ENCODE data around the gene TBL3.

TBL3 gene

GRCh38 chr16:1983544-1984346, 11.9 kb downstream of the TBL3 start, which contains the start of gene GFER:
Gene GFER, plus strand, starts transcription at chr16:1984193. Its CDS starts 26 bp downstream, at chr16:1984219.
- POLR2A ChIA-PET, result interaction anchor here (0.7 to 9.2 kb wide), 5 partner anchors 8 to 172 kb away, joined by 3 to 88 read pairs (median 8); partner anchors contain the start of genes RNF151, RPS2, TBL3 and TRAF7

GRCh38 chr16:1984347-1985225, 12.7 kb downstream of the TBL3 start:
- ChIA-PET CTCF (no interaction called here), POLR2A (interaction anchor here (0.7 to 9.2 kb wide), 7 partner anchors 9 to 171 kb away, joined by 3 to 88 read pairs (median 6); partner anchors contain the start of genes RNF151, RPS2, TBL3 and TRAF7)
- no peak for TF ChIP-seq ELF4 (IDR thresholded peaks at IDR 0.05)
- 0 out of 2 replicates have a peak, but pooled peaks have one; percentile 0 for TF ChIP-seq LEF1 (IDR thresholded peaks at IDR 0.05; ENCODE audit: borderline replicate concordance)
- DNase-seq (ENCODE audit: extremely low spot score), result no peak

More at GRCh38 chr16:1983544-1984346, 11.9 kb downstream of the TBL3 start, which contains the start of gene GFER:
- DNase-seq (ENCODE audit: extremely low spot score), result peak; percentile 93
- CTCF ChIA-PET, result no interaction called here
- no peak for TF ChIP-seq SUZ12 (IDR thresholded peaks at IDR 0.05)
- TF ChIP-seq NFRKB (IDR thresholded peaks at IDR 0.05), result no peak
- no peak for TF ChIP-seq HDGF (IDR thresholded peaks at IDR 0.05; ENCODE audit: borderline replicate concordance)
- no peak for TF ChIP-seq FOXK2 (IDR thresholded peaks at IDR 0.05)
- TF ChIP-seq SP1 (IDR thresholded peaks at IDR 0.05), result no peak
- TF ChIP-seq FOXA1 (IDR thresholded peaks at IDR 0.05), result no peak
- peak; percentile 74; the same call in 1 of the 2 replicates for TF ChIP-seq LEF1 (IDR thresholded peaks at IDR 0.05; ENCODE audit: borderline replicate concordance)
- peak; percentile 59; the same call in 1 of the 2 replicates for TF ChIP-seq FOXM1 (IDR thresholded peaks at IDR 0.05; ENCODE audit: borderline replicate concordance)
- no peak for TF ChIP-seq ELF4 (IDR thresholded peaks at IDR 0.05)
- TF ChIP-seq ARNT (IDR thresholded peaks at IDR 0.05), result peak; percentile 42; the same call in 1 of the 2 replicates
- peak; percentile 38; the same call in 1 of the 2 replicates for TF ChIP-seq TARDBP (IDR thresholded peaks at IDR 0.05)
- no peak for TF ChIP-seq BHLHE40 (IDR thresholded peaks at IDR 0.05; ENCODE audit: borderline replicate concordance)
- TF ChIP-seq CTBP1 (IDR thresholded peaks at IDR 0.05; ENCODE audit: borderline replicate concordance), result 0 out of 2 replicates have a peak, but pooled peaks have one; percentile 36

DNA sequence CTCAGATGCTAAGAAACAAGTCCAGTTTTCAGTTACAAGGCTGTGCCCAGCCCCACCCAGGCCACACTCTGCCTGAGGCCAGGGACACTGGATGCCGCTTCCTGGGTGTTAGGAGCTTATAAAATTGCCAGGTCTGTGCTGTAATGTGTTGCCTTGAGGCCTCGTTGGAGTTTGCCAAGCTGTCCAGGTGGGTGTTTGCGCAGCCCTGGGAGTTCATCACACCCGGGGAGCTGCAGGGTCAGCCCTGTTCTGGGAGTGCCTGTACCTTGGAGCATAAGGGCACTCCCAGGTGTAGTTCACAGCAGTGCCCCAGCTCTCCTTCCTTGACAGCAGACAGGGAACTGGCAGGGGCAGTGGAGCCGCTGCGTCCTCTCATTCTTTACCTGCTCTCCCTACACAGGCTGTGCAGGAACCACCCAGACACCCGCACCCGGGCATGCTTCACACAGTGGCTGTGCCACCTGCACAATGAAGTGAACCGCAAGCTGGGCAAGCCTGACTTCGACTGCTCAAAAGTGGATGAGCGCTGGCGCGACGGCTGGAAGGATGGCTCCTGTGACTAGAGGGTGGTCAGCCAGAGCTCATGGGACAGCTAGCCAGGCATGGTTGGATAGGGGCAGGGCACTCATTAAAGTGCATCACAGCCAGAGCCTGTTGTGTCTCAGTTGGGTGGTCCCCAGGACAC, 13.8 kb downstream of the TBL3 start:
- CTCF ChIA-PET, result no interaction called here
- POLR2A ChIA-PET, result interaction anchor here (0.9 to 9.2 kb wide), 5 partner anchors 8 to 170 kb away, joined by 3 to 88 read pairs (median 8); partner anchors contain the start of genes RNF151, RPS2, TBL3 and TRAF7
- TF ChIP-seq PKNOX1 (IDR thresholded peaks at IDR 0.05) (no peak), CTBP1 (IDR thresholded peaks at IDR 0.05; ENCODE audit: borderline replicate concordance) (no peak)
- no peak for DNase-seq (ENCODE audit: extremely low spot score)

DNA sequence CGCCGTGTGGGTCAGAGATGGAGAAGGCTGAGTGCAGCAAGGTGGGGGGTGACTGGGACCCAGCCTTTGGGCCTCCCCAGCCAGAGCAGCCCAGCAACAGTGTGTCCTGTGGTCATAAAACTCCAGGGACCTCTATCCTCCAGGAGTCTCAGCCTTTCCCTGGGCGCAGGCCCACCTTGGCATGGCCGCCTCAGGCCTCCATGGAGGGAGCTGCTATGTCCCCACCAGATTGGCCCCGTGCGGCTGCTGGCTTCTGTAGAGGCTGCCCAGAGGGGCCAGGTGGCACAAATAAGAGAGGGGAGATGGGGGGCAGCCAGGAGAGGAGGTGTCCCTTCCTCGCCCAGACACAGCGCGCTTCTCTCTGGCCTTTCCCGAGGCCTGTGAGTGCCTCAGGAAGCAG, 15.3 kb downstream of the TBL3 start:
- TF ChIP-seq NFRKB (IDR thresholded peaks at IDR 0.05) (no peak), ARNT (IDR thresholded peaks at IDR 0.05) (no peak), ZNF384 (IDR thresholded peaks at IDR 0.05) (no peak), SUZ12 (IDR thresholded peaks at IDR 0.05) (no peak), TARDBP (IDR thresholded peaks at IDR 0.05) (no peak), LEF1 (IDR thresholded peaks at IDR 0.05; ENCODE audit: borderline replicate concordance) (no peak), BHLHE40 (IDR thresholded peaks at IDR 0.05; ENCODE audit: borderline replicate concordance) (no peak), CTBP1 (IDR thresholded peaks at IDR 0.05; ENCODE audit: borderline replicate concordance) (no peak), L3MBTL2 (conservative IDR thresholded peaks at IDR 0.05) (no peak), FOXA1 (IDR thresholded peaks at IDR 0.05) (no peak), SP1 (IDR thresholded peaks at IDR 0.05) (no peak), PKNOX1 (IDR thresholded peaks at IDR 0.05) (no peak), HDGF (IDR thresholded peaks at IDR 0.05; ENCODE audit: borderline replicate concordance) (no peak), ELF4 (IDR thresholded peaks at IDR 0.05) (no peak), FOXK2 (IDR thresholded peaks at IDR 0.05) (no peak), FOXM1 (IDR thresholded peaks at IDR 0.05; ENCODE audit: borderline replicate concordance) (no peak)
- ChIA-PET CTCF (interaction anchor here (1.3 kb wide), 1 partner anchor 17 kb away, joined by 6 read pairs; no protein-coding TSS in a partner anchor), POLR2A (interaction anchor here (9.2 kb wide), 1 partner anchor 22 kb away, joined by 88 read pairs; the partner anchor contains the start of genes RNF151 and RPS2)
- DNase-seq (ENCODE audit: extremely low spot score), result no peak

- no peak for TF ChIP-seq HDGF (IDR thresholded peaks at IDR 0.05; ENCODE audit: borderline replicate concordance)
- TF ChIP-seq L3MBTL2 (conservative IDR thresholded peaks at IDR 0.05), result no peak
- no peak for TF ChIP-seq BHLHE40 (IDR thresholded peaks at IDR 0.05; ENCODE audit: borderline replicate concordance)
- no peak for TF ChIP-seq LEF1 (IDR thresholded peaks at IDR 0.05; ENCODE audit: borderline replicate concordance)
- no peak for TF ChIP-seq CTBP1 (IDR thresholded peaks at IDR 0.05; ENCODE audit: borderline replicate concordance)
- no peak for TF ChIP-seq FOXA1 (IDR thresholded peaks at IDR 0.05)
- TF ChIP-seq FOXK2 (IDR thresholded peaks at IDR 0.05), result no peak
- TF ChIP-seq PKNOX1 (IDR thresholded peaks at IDR 0.05), result no peak
- ChIA-PET POLR2A (interaction anchor here (1.1 to 1.2 kb wide), 2 partner anchors 8 to 18 kb away, joined by 3 read pairs; no protein-coding TSS in a partner anchor), CTCF (no interaction called here)
- no peak for DNase-seq (ENCODE audit: extremely low spot score)
Observed at GRCh38 chr16:1989209-1990100, 17.6 kb downstream of the TBL3 start, which contains the start of gene SYNGR3. Gene SYNGR3, plus strand, starts transcription at chr16:1989970. Its CDS starts 133 bp downstream, at chr16:1990103.

Data from HEK293T (cell line).